Testis (tissue), 3 donors: ENCODE measurements around the gene MROH7. TPM values are rescaled to one million over a fixed set of nuclear protein-coding genes. Genes with fewer than 3 reads are reported as not detected.

ENCODE experiments used
- DNase-seq: peaks from one replicate; pipeline ENCODE4 v3.0.0-alpha.2; 2019
- H3K27ac ChIP-seq, 2 donors: fragments of 200-600 bp; sonication (generic); one replicate each; pipeline ENCODE4 v1.5.1; 2019
- H3K27me3 ChIP-seq: fragments of 200-600 bp; sonication (generic); one replicate; pipeline ENCODE4 v1.5.1; 2019
- H3K36me3 ChIP-seq: fragments of 200-600 bp; sonication (generic); one replicate; pipeline ENCODE4 v1.5.1; 2017; ENCODE audit warnings: low read depth; ENCODE audit errors: missing control alignments
- H3K4me1 ChIP-seq: fragments of 200-600 bp; sonication (generic); one replicate; pipeline ENCODE4 v1.5.1; 2019
- H3K4me3 ChIP-seq, 2 donors: fragments of 200-600 bp; sonication (generic); one replicate each; pipeline ENCODE4 v1.5.1; 2017 to 2019
- H3K9me3 ChIP-seq: fragments of 200-600 bp; sonication (generic); one replicate; pipeline ENCODE4 v1.5.1; 2017
- POLR2A ChIP-seq: fragments of 450-650 bp; IDR thresholded peaks from one replicate; pipeline ENCODE4 v1.6.1; 2017; ENCODE audit warnings: antibody characterized with exemption, mild to moderate bottlenecking, moderate library complexity
- WGBS, 2 donors: methylation state at CpG; one replicate each; pipeline ENCODE4 v1.1.5; 2018; 5-methylcytosine and 5-hydroxymethylcytosine counted together
- intact Hi-C: fragments of 100-400 bp; cut with DNase I; formaldehyde crosslinking; loops from one replicate; pipeline ENCODE4 v1.15.1; 2023; ENCODE audit warnings: low total_unique reads
- polyA plus RNA-seq: library from polyadenylated mRNA; stranded (reverse); fragments of 350-450 nt; fragmentation: Illumina TruSeq; extraction: RNeasy Lipid Tissue Mini Kit (QIAGEN cat#74804); gene quantifications from one replicate; pipeline ENCODE4 v1.2.3, GENCODE V29; 2014; ENCODE audit warnings: low read depth, low replicate concordance; ENCODE audit not compliant: insufficient read depth
- total RNA-seq, 2 donors: library from RNA; depleted of rRNA; stranded (reverse); fragments of >200 nt; gene quantifications; one replicate each; pipeline ENCODE4 v1.2.3, GENCODE V29; 2016
- TF ChIP-seq, protein P1 (sequence below), 3 experiments: fragments of 450-650 bp in 2 of 3; fragments of 200-600 bp in 1 of 3; sonication (generic) in 1 of 3; IDR thresholded peaks; one replicate each; pipeline ENCODE4 v1.5.1; 2016 to 2019; ENCODE audit warnings: antibody characterized with exemption in 3 of 3, mild to moderate bottlenecking in 2 of 3, moderate library complexity in 1 of 3

Gene MROH7
- total and polyA plus RNA-seq, 3 donors from 2014 or later = 72.7 to 236 (median 162) TPM

DNA sequence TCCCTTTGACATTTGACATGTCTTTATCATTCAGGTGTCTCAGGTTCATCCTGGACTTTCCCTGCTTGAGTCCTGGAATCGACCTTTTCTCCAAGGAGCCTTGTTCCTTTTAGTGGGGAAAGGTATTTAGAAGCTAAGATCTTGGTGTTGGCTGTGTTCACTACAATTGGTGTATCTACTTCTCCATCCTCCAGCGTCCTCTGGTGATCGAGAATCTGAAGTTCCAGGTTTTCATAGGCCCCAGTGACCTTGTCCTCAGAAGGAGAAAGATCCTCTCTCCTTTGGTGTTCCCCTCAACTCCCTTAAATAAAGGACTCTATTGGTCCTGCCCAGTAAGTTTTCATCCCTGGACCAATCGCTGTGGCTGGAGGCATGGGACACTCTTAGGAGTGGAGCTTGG lies 22.1 kb downstream of the MROH7 start:
- Histone ChIP-seq H3K4me3 (no peak overlapping the region), H3K4me1 (no peaks in the 10 kb centered on the region), H3K27ac (no peak overlapping the region), H3K36me3 (no peaks in the 10 kb centered on the region), H3K27me3 (no peaks in the 10 kb centered on the region), H3K9me3 (no peaks in the 10 kb centered on the region)
- TF ChIP-seq, protein P1, sequence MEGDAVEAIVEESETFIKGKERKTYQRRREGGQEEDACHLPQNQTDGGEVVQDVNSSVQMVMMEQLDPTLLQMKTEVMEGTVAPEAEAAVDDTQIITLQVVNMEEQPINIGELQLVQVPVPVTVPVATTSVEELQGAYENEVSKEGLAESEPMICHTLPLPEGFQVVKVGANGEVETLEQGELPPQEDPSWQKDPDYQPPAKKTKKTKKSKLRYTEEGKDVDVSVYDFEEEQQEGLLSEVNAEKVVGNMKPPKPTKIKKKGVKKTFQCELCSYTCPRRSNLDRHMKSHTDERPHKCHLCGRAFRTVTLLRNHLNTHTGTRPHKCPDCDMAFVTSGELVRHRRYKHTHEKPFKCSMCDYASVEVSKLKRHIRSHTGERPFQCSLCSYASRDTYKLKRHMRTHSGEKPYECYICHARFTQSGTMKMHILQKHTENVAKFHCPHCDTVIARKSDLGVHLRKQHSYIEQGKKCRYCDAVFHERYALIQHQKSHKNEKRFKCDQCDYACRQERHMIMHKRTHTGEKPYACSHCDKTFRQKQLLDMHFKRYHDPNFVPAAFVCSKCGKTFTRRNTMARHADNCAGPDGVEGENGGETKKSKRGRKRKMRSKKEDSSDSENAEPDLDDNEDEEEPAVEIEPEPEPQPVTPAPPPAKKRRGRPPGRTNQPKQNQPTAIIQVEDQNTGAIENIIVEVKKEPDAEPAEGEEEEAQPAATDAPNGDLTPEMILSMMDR (IDR thresholded peaks at IDR 0.05) = no peak
- TF ChIP-seq POLR2A = no peak
- DNase-seq = no peak
- intact Hi-C loops = no loop called here
- 86 to 88% methylated on average over 4 of the region's 4 CpGs for WGBS, 2 donors

DNA sequence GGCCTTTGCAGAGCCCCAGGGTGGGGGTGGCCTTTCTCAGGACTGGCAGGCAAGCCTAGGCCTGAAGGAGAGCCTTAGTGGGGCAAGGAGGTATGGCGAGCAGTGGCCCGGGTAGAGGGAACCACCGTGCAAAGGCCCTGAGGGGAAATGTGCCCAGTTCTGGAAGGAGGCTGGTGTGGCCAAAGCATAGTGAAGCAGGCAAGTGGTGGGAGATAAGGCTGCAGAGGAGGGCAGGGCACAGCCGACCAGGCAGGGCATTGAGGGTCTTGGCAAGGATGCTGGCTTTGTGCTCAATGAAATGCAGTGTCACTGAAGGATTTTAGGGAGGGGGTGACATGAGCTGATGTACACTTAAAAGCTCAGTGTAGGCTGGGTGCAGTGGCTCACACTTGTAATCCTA lies 22.8 kb downstream of the MROH7 start:
- Histone ChIP-seq H3K27me3 (no peaks in the 10 kb centered on the region), H3K4me1 (no peaks in the 10 kb centered on the region), H3K27ac (no peak overlapping the region), H3K36me3 (no peaks in the 10 kb centered on the region), H3K9me3 (no peaks in the 10 kb centered on the region), H3K4me3 (no peak overlapping the region)
- DNase-seq = no peak
- TF ChIP-seq, protein P1 (IDR thresholded peaks at IDR 0.05) = no peak
- no peak for TF ChIP-seq POLR2A
- intact Hi-C loops = no loop called here
- WGBS, 2 donors = 91 to 92% methylated on average over 4 of the region's 4 CpGs

- H3K27me3 ChIP-seq = no peaks in the 10 kb centered on the region
- no peaks in the 10 kb centered on the region for H3K4me1 ChIP-seq
- no peak overlapping the region for H3K27ac ChIP-seq
- TF ChIP-seq POLR2A = no peak
- TF ChIP-seq, protein P1 (IDR thresholded peaks at IDR 0.05) = no peak
- H3K9me3 ChIP-seq = no peaks in the 10 kb centered on the region
- H3K36me3 ChIP-seq = no peaks in the 10 kb centered on the region
- intact Hi-C loops = no loop called here
- no peak for DNase-seq
- no peak overlapping the region for H3K4me3 ChIP-seq
- whole genome bisulfite sequencing, 2 donors = 93 to 96% methylated on average over 5 of the region's 5 CpGs
These were observed 24.3 kb downstream of the MROH7 start for GRCh38 chr1:54665852-54666251.

- Histone ChIP-seq H3K36me3 (no peaks in the 10 kb centered on the region), H3K4me1 (no peaks in the 10 kb centered on the region), H3K27ac (no peak overlapping the region), H3K4me3 (no peak overlapping the region), H3K9me3 (no peaks in the 10 kb centered on the region), H3K27me3 (no peaks in the 10 kb centered on the region)
- DNase-seq = no peak
- no peak for TF ChIP-seq POLR2A
- intact Hi-C loops = no loop called here
- 89 to 94% methylated on average over 6 of the region's 6 CpGs for WGBS, 2 donors
These were observed 24.7 kb downstream of the MROH7 start for GRCh38 chr1:54666333-54666732.

DNA sequence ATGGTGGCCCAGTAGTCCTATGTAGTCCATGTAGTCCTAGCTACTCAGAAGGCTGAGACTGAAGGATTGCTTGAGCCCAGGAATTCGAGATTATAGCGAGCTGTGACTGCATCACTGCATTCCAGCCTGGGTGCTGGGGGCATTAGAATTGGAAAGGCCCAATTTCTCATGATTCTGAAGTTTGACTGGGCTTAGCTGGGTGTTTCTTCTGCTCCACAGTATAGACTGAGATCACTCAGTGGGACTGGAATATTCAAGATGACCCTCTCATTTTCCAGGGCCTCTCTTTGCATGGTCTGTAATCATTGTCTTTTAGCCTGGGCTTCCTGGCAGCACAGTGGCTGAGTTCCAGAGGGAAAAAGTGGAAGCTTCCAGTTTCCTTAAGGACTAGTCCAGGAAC lies 26.2 kb downstream of the MROH7 start:
- TF ChIP-seq POLR2A = no peak
- TF ChIP-seq, protein P1 (IDR thresholded peaks at IDR 0.05) = no peak
- no peaks in the 10 kb centered on the region for H3K4me1 ChIP-seq
- H3K27ac ChIP-seq = no peak overlapping the region
- H3K27me3 ChIP-seq = no peaks in the 10 kb centered on the region
- 100% methylated on average over 2 of the region's 2 CpGs for WGBS, 2 donors
- H3K36me3 ChIP-seq = no peaks in the 10 kb centered on the region
- intact Hi-C loops = no loop called here
- H3K4me3 ChIP-seq = no peak overlapping the region
- no peaks in the 10 kb centered on the region for H3K9me3 ChIP-seq
- DNase-seq = no peak
